OCI-LY3 (cell line): ENCODE results near the gene EPS15.

ENCODE experiments used
- H2AFZ ChIP-seq: fragments of 200-600, 300-600 bp; shearing (Covaris generic); 2 replicates; pipeline ENCODE4 v1.6.0; 2014; ENCODE audit warnings: antibody characterized with exemption, low read depth, low read length
- H3K27ac ChIP-seq: fragments of 200-600, 300-600 bp; sonication (generic); 2 replicates; pipeline ENCODE4 v1.5.1; 2014; ENCODE audit warnings: mild to moderate bottlenecking, low read length, moderate library complexity, mixed read lengths
- H3K27me3 ChIP-seq: fragments of 200-600, 300-600 bp; sonication (generic); 2 replicates; pipeline ENCODE4 v1.6.1; 2014; ENCODE audit warnings: low read depth, low read length, mixed read lengths
- H3K36me3 ChIP-seq: fragments of 200-600, 300-600 bp; sonication (generic); replicated peaks from 2 replicates; pipeline ENCODE3; 2014; ENCODE audit warnings: low read depth, low read length, mixed read lengths
- H3K4me1 ChIP-seq: fragments of 300-600, 200-600 bp; sonication (generic); 2 replicates; pipeline ENCODE4 v1.6.1; 2014; ENCODE audit warnings: low read length, mixed read lengths
- H3K4me2 ChIP-seq: fragments of 200-600, 300-600 bp; sonication (generic); 2 replicates; pipeline ENCODE4 v1.6.1; 2014; ENCODE audit warnings: low read length, mixed read lengths
- H3K4me3 ChIP-seq: fragments of 300-600, 200-600 bp; sonication (generic); 2 replicates; pipeline ENCODE4 v1.5.1; 2014; ENCODE audit warnings: antibody characterized with exemption, mild to moderate bottlenecking, low read length, moderate library complexity
- H3K79me2 ChIP-seq: fragments of 300-600, 200-600 bp; shearing (Covaris generic); 2 replicates; pipeline ENCODE4 v1.6.1; 2014; ENCODE audit warnings: mild to moderate bottlenecking, low read length, mixed read lengths
- H3K9ac ChIP-seq: fragments of 300-600, 200-600 bp; shearing (Covaris generic); 2 replicates; pipeline ENCODE4 v1.6.0; 2014; ENCODE audit warnings: mild to moderate bottlenecking, low read length, moderate library complexity
- H3K9me3 ChIP-seq: fragments of 200-600, 300-600 bp; shearing (Covaris generic); 2 replicates; pipeline ENCODE4 v1.6.1; 2014; ENCODE audit warnings: low read length, mixed read lengths; ENCODE audit not compliant: insufficient read depth
- H4K20me1 ChIP-seq: fragments of 200-600, 300-600 bp; sonication (generic); 2 replicates; pipeline ENCODE4 v1.6.1; 2016; ENCODE audit warnings: low read length, mixed read lengths; ENCODE audit not compliant: insufficient read depth
- EZH2phosphoT487 ChIP-seq: fragments of 200-600 bp; shearing (Covaris generic); IDR thresholded peaks from 2 replicates; pipeline ENCODE4 v1.6.1; 2018; ENCODE audit warnings: antibody characterized with exemption, mixed run types, low read depth
- TF ChIP-seq, protein P1 (sequence below): fragments of 200-600, 300-600 bp; sonication (generic); IDR thresholded peaks from 2 replicates; pipeline ENCODE4 v1.5.1; 2014; ENCODE audit warnings: antibody characterized with exemption, low read length, low read depth

Gene EPS15

DNA sequence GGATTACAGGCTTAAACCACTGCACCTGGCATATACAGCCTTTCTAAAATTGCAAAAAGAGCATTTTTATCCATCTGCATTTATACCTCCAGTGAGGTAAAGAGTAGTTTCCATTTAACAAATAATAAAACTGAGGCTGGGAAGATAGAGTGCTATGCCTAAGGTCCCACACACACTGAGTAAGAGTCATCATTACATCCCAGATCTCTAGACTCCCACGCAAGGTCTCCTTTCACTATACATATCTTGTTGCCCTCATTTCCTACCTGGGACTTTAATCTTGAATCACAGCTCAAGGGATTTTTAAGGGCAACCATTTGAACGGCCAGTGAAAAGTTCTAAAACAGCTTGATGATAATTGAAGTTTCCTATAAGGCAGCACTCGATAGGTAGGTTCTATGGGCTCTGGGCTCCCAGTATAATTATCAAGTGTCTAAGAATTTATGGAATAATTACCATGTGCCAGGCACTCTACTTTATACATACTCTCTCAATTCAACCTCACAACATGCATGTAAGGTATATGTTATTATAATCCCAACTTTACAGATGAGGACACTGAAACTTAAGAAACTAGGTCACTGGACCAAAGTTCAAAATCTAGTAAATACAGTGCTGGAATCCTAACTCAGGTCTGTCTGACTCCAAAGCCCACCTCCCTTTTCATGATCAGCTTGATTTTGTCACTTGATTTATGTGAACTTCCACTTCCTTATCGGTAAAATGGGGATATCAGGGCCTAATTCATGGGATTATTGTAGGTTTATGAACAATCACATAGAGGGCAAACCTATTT, 23.3 kb upstream of the EPS15 start:
- H2AFZ ChIP-seq: no peak overlapping the region
- no peaks in the 10 kb centered on the region for H3K79me2 ChIP-seq

DNA sequence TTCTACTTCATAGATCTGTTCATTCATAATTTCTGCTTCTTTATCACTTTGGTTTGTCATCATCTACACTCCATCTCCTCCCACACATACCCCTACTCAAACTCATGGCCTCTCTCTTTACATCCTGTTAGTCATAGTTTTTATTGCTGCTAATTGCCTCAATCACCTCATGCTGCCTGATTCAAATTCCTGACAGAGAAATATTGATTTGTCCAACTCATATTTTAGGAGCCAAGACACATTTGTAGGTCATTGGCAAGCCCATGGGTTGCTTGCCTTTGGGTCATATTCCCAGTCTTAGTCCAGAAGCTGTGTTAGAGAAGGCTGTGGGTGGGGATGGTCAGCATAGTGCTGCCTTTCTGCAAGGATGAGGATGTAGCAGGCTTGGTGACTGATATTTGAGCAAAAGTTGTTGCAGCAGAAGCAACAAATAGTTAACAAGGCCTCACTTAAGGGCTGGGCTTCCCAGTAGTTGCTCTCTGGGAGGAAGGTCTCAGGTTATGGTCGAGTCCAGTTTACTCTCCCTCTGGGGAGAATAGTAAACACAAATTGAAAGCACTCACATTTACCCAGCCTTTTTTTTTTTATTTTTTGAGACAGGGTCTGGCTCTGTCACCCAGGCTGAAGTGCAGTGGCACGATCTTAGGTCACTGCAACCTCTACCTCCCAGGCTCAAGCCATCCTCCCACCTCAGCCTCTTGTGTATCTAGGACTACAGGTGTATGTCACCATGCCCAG, 22.4 kb upstream of the EPS15 start:
- Histone ChIP-seq H3K9ac (no peak overlapping the region), H3K36me3 (no peaks in the 10 kb centered on the region), H2AFZ (no peak overlapping the region), H3K4me1 (0 out of 2 replicates have a peak, but pooled peaks cover 2% of the 10 kb centered on the region), H4K20me1 (no peaks in the 10 kb centered on the region), H3K9me3 (no peaks in the 10 kb centered on the region), H3K27ac (no peak overlapping the region), H3K4me2 (no peak overlapping the region), H3K27me3 (no peaks in the 10 kb centered on the region), H3K4me3 (no peak overlapping the region), H3K79me2 (no peaks in the 10 kb centered on the region)
- TF ChIP-seq, protein P1, sequence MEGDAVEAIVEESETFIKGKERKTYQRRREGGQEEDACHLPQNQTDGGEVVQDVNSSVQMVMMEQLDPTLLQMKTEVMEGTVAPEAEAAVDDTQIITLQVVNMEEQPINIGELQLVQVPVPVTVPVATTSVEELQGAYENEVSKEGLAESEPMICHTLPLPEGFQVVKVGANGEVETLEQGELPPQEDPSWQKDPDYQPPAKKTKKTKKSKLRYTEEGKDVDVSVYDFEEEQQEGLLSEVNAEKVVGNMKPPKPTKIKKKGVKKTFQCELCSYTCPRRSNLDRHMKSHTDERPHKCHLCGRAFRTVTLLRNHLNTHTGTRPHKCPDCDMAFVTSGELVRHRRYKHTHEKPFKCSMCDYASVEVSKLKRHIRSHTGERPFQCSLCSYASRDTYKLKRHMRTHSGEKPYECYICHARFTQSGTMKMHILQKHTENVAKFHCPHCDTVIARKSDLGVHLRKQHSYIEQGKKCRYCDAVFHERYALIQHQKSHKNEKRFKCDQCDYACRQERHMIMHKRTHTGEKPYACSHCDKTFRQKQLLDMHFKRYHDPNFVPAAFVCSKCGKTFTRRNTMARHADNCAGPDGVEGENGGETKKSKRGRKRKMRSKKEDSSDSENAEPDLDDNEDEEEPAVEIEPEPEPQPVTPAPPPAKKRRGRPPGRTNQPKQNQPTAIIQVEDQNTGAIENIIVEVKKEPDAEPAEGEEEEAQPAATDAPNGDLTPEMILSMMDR: no peak
- TF ChIP-seq EZH2phosphoT487: no peak

More for the DNA sequence above, 23.3 kb upstream of the EPS15 start:
- no peak overlapping the region for H3K4me2 ChIP-seq
- H3K9me3 ChIP-seq: no peaks in the 10 kb centered on the region
- no peaks in the 10 kb centered on the region for H4K20me1 ChIP-seq
- no peak overlapping the region for H3K4me3 ChIP-seq
- no peak overlapping the region for H3K27ac ChIP-seq
- TF ChIP-seq, protein P1: no peak
- TF ChIP-seq EZH2phosphoT487: no peak
- no peaks in the 10 kb centered on the region for H3K4me1 ChIP-seq
- no peaks in the 10 kb centered on the region for H3K36me3 ChIP-seq
- H3K9ac ChIP-seq: no peak overlapping the region
- H3K27me3 ChIP-seq: no peaks in the 10 kb centered on the region

DNA sequence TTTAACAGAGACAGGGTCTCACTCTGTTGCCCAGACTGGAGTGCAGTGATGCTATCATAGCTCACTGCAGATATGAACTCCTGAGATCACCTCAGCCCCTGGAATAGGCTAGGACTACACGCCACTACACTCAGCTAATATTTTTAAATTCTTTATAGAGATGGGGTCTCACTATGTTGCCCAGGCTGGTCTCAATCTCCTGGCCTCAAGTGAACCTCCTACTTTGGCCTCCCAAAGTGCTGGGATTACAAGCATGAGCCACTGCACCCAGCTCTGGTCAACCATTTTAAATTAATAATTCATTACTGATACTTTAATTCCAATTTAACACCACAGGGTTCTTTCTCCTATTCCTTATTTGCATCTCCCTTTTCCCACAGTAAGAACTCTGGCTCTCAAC, 18.5 kb upstream of the EPS15 start:
- TF ChIP-seq EZH2phosphoT487: no peak
- TF ChIP-seq, protein P1: no peak
- Histone ChIP-seq H2AFZ (no peak overlapping the region), H4K20me1 (no peaks in the 10 kb centered on the region), H3K4me1 (peaks cover 12% of the 10 kb centered on the region), H3K9me3 (no peaks in the 10 kb centered on the region), H3K27ac (no peak overlapping the region), H3K9ac (no peak overlapping the region), H3K27me3 (no peaks in the 10 kb centered on the region), H3K4me3 (no peak overlapping the region), H3K4me2 (no peak overlapping the region), H3K79me2 (no peaks in the 10 kb centered on the region), H3K36me3 (no peaks in the 10 kb centered on the region)

DNA sequence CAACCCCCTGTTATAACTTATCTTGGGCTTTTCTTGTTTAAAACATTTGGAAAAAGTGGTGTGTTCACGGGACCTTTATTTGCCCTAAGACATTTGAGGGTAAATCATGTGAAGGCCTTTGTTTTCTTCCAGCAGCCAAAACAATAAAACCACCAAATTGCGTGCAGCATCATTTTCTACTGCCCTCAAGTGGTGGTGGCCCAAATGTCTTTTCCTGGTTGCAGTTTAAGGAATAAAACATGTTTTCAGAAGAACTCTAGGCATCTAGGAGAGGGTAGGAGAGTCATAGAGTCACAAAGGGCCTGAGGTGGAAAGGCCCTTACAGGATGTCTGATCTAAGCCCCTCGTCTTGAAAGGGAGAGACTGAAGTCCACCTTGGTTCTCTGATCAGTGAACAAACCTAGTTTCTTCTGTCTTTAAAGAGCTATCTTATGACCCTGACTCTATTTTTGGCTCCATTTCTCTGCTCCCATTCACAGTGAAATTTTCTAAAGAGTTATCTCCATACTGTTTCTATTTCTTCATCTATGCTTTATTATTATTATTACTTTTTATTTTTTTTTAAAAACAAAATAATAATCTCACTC, 16.0 kb upstream of the EPS15 start:
- Histone ChIP-seq H3K79me2 (no peaks in the 10 kb centered on the region), H3K9me3 (no peaks in the 10 kb centered on the region), H2AFZ (no peak overlapping the region), H3K27me3 (no peaks in the 10 kb centered on the region), H4K20me1 (no peaks in the 10 kb centered on the region), H3K4me1 (peaks cover 12% of the 10 kb centered on the region), H3K4me3 (no peak overlapping the region), H3K36me3 (no peaks in the 10 kb centered on the region), H3K9ac (no peak overlapping the region), H3K27ac (no peak overlapping the region), H3K4me2 (no peak overlapping the region)
- no peak for TF ChIP-seq EZH2phosphoT487
- TF ChIP-seq, protein P1: peak; percentile 78
